HG02840 (cell line): Measurements from ENCODE around the gene STAT2.
A peak's percentile ranks its signal among the peaks of the same experiment; 100 is the strongest.
"Not testable (repeated sequence)": the region's sequence is repeated elsewhere in the genome, so short reads cannot be mapped to it uniquely, and the experiment has no call there.

ENCODE experiments used
- ATAC-seq: cut with Tn5 transposase; IDR thresholded peaks from one replicate; pipeline ENCODE4 v1.9.1; 2021; ENCODE audit warnings: mild to moderate bottlenecking, moderate library complexity, moderate number of reproducible peaks; ENCODE audit not compliant: unreplicated experiment, low FRiP score

The STAT2 gene

GRCh38 chr12:56359851-56360767, at the start of gene STAT2:
TSS of gene STAT2 (minus strand) at chr12:56360107. CDS start at chr12:56356571, 3,536 bp downstream.
- ATAC-seq, result peak; percentile 97

- ATAC-seq, result no peak
These were observed 49.0 kb upstream of the STAT2 start for GRCh38 chr12:56408799-56409417.

- ATAC-seq, result not testable (repeated sequence)
These were observed 44.3 kb upstream of the STAT2 start for GRCh38 chr12:56404227-56404626.

GRCh38 chr12:56401612-56402011, 41.7 kb upstream of the STAT2 start:
- ATAC-seq, result not testable (repeated sequence)

GRCh38 chr12:56401125-56401524, 41.2 kb upstream of the STAT2 start:
- not testable (repeated sequence) for ATAC-seq

- not testable (repeated sequence) for ATAC-seq
These were observed 39.6 kb upstream of the STAT2 start for GRCh38 chr12:56399466-56399865.

- ATAC-seq, result no peak
These were observed 38.4 kb upstream of the STAT2 start for GRCh38 chr12:56398324-56398723.

- ATAC-seq, result no peak
These were observed 32.4 kb upstream of the STAT2 start for GRCh38 chr12:56392331-56392730.

- ATAC-seq, result no peak
These were observed 31.8 kb upstream of the STAT2 start for GRCh38 chr12:56391721-56392120.

GRCh38 chr12:56389412-56389811, 29.5 kb upstream of the STAT2 start:
- ATAC-seq, result no peak

- ATAC-seq, result no peak
These were observed 27.3 kb upstream of the STAT2 start for GRCh38 chr12:56387152-56387736.

GRCh38 chr12:56385873-56386272, 26.0 kb upstream of the STAT2 start:
- no peak for ATAC-seq

- no peak for ATAC-seq
These were observed 22.7 kb upstream of the STAT2 start for GRCh38 chr12:56382611-56383010.

- no peak for ATAC-seq
These were observed 18.0 kb upstream of the STAT2 start for GRCh38 chr12:56377989-56378316.

GRCh38 chr12:56377310-56377988, 17.5 kb upstream of the STAT2 start:
- ATAC-seq, result no peak

- no peak for ATAC-seq
These were observed 15.9 kb upstream of the STAT2 start for GRCh38 chr12:56375598-56376434.

- no peak for ATAC-seq
These were observed 15.1 kb upstream of the STAT2 start for GRCh38 chr12:56374726-56375597.

GRCh38 chr12:56373515-56373914, 13.6 kb upstream of the STAT2 start:
- ATAC-seq, result no peak

- no peak for ATAC-seq
These were observed 7.0 kb upstream of the STAT2 start for GRCh38 chr12:56366948-56367347.
